ENCODE data around the gene SYTL1.
A peak's percentile ranks its signal among the peaks of the same experiment; 100 is the strongest.
"Not testable (repeated sequence)": the region's sequence is repeated elsewhere in the genome, so short reads cannot be mapped to it uniquely, and the experiment has no call there.

The SYTL1 gene

DNA sequence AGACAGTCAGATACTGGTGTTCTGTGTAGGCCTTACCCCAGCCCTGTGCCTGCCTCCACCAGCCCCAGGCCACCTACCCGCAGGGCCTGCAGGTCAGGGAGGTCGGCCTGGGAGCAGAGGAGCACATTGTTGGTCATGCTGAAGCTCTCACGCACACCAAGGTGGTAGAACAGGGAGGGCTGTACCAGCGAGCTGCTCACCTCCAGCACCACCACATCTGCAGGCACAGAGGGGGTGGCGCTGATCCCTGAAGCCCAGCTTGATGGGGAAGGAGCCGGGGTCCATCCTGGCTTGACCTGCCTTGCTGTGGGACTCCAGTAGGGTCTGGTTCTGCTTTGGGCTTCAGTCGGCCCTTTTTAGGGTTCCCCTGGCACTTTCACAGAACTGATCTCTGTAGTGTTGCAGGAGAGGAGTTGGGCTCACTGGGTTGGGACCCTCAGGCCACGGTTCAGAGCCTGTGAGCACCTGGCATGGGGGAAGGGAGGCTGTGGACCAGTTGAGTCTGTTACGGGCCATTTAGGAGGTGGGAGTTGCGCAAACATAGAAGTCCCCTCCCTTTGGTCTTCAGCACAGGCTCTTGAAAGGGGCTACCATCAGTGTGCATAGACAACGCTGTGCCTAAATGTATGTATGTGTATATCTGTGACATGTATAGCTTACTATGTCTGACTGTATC lies 23.0 kb downstream of the SYTL1 start:
- DNase-seq = no peak

DNA sequence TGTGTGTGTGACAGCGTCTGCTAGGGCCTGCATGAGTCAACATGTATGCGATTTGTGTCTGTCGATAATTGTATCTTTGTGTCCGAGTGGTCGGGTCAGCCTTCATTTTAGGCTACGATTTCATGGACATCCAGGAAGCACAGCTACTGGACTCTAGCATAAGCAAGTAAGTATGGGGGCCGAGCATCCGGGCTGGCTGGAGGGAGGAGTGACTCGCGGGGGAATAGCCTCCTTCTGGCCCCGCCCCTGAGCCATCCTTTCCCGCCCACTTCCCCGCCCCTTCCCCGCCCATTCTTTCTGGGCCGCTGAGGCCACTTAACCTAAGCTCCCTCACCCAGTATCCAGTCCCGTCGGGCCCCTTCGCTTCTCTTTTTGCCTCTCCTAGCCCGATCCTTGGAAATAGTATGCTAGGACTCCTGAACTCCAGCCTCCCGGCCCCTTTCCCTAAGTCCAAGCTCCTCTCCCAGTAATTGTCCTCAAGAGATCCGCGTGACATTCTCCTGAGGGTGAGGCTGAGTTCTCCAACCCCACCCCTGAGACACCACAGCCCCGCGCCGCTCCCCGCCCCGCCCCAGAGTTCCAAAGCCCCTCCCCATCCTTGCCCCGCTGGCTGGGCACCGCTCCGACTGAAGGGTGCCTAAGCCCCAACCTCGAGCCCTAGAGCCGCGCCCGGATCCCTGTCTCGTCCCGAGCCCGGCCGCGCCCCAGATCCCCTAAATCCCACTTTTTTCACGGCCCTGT lies 23.7 kb downstream of the SYTL1 start:
- DNase-seq = peak; percentile 79 to 84

DNA sequence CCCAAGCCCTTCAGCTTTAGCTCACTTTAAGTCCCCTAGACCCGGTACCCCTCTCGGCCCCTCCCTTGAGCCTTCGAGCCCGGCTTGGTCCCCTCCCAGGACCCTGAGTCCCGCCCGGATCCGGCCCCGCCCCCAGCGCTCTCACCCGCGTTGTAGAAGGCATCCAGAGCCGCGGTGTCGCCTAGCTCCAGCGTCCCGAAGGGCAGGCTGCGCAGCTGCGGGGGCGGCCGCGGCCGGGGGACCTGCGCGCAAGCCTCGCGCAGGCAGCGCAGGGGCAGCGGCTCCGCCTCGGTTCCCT lies 24.2 kb downstream of the SYTL1 start:
- peak; percentile 80 to 90 for DNase-seq

DNA sequence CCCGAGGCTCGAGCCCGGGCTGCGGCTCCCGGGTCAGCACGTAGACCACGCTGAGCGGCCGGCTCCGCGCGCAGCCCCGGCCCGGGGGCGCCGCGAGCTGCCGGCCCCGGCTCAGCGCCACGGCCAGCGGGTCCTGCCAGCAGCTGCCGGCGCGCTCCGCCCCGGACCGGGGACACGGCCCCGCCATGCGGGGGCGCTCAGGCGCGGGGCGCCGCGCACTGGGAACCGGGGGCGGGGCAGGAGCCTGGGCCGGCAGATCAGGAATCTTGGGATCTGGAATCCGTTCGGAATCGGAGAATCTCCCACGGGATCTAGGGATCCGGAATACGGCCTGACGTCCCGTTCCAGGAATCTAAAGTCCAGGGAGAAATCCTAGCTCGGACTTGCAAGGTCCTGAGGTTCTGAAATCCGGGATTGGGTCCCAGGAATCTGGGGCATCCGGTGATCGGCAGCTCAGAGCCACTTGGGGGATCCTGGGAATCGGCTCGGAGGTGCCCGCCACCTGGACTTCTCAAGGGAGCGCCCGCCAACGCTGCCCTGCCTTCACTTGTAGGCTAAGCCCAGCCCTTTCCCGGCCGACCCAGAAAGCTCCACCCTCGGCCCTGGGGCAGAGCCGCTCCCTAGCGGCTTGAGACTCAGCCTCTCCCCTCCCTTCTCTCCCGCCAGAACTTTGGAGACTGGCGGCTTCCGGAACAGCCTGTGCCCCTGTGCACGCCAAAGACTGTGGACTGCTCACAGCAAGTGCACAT lies 24.8 kb downstream of the SYTL1 start, which contains the start of gene MAP3K6:
MAP3K6 (minus strand) TSS at position 551 of the 749 bp plus-strand sequence; CDS start at position 187, 364 bp downstream.
- peak; percentile 42 to 75 for DNase-seq

- no peak for DNase-seq
Observed at GRCh38 chr1:27367160-27367650, 25.4 kb downstream of the SYTL1 start.

GRCh38 chr1:27368869-27369582 lies 27.2 kb downstream of the SYTL1 start:
- DNase-seq = no peak

- DNase-seq = no peak
Observed at GRCh38 chr1:27372022-27372807, 30.4 kb downstream of the SYTL1 start.

DNA sequence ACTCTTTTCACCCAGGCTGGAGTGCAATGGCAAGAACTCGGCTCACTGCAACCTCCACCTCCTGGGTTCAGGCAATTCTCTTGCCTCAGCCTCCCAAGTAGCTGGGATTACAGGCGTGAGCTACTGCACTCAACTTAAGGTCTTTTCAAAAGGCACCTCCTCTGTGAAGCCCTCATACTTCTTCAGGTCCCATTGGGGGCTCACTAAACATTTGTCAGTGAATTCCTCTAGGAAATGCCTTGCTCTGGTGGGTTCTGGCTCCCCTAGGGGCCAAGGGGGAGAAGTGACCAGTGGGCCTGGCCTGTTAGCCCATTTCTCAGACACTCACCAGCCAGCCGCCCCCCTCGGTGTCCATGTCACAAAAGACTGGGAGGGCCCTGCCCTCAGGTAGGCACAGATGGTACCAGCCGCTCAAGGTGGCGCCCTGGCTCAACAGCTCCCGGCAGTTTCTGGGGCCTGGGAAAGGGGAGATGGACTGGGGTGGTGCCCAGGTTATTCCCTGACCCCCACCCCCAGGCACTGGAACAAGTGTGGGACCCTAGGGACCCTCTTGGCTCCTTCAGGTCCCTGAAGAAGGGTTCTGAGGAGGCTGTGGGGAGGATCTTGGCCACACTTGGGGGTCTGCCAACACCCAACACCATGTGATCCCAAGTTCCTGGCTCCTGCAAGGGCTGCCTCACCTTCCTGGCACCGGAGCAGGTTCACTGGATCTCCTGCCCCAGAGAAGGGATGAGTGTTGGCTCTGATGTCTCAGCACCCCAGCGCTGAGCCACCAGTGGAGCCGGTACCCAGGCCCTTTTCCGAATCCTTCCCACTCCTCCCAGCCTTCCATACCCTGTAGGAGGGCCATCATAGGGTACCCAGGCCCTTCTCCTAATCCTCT lies 31.2 kb downstream of the SYTL1 start:
- no peak for DNase-seq

GRCh38 chr1:27374362-27375086 lies 32.7 kb downstream of the SYTL1 start, which contains the start of gene FCN3:
Gene FCN3 (minus strand): TSS chr1:27374824. CDS start chr1:27374818, 6 bp downstream.
- no peak for DNase-seq

DNA sequence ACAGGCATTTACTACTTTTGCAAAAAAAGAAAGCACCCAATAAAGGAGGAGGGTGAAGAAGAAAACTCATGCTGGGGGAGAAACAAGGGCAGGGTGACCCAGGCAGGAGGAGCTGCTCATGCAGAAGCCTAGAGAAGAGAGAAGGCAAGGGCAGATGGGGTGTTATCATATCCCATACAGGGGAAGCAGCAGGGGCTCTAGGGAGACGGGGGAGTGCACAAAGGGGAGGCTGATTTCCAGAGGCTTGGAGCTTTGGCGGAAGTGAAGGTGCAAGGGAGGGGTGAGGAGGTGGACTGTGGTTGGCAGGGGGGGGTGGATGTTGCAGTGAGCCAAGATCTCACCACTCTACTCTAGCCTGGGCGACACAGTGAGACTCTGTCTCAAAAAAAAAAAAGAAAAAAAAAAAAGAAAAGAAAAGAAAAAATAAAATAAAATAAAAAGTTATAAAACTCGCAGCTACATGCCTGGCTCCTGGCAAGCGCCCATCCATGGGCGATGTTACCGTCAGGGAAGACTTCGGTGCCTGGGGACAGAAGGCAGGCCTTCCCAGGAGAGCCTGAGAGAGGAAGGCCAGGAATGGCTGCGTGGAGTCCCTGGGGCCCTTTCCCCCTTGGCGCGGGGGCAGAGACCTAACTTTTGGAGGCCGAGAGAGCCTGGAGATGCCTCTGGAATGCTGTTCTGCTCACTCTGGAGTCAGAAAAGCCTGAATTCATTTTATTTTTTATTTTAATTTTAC lies 36.1 kb downstream of the SYTL1 start:
- DNase-seq = no peak

- DNase-seq = no peak
Observed at GRCh38 chr1:27379564-27380122, 37.8 kb downstream of the SYTL1 start.

DNA sequence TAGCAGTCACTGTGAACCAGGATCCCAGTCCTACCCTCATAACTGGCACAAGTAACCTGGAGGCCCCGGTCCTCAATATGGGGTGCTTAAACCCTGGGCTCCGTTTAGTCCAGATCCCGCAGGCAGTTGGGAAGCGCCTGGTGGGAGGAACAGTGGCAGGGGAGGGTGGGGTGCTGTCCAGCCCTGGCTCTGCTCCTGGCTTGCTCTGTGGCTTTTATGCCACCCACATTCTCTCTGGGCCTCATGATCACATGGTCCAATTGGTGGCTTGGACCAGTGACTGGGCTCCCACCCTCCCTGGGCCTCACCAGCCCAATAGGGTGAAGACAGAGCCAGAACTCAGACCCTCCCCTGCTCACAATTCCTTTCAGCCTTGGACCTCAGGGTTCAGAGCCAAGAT lies 38.4 kb downstream of the SYTL1 start:
- DNase-seq = no peak

DNA sequence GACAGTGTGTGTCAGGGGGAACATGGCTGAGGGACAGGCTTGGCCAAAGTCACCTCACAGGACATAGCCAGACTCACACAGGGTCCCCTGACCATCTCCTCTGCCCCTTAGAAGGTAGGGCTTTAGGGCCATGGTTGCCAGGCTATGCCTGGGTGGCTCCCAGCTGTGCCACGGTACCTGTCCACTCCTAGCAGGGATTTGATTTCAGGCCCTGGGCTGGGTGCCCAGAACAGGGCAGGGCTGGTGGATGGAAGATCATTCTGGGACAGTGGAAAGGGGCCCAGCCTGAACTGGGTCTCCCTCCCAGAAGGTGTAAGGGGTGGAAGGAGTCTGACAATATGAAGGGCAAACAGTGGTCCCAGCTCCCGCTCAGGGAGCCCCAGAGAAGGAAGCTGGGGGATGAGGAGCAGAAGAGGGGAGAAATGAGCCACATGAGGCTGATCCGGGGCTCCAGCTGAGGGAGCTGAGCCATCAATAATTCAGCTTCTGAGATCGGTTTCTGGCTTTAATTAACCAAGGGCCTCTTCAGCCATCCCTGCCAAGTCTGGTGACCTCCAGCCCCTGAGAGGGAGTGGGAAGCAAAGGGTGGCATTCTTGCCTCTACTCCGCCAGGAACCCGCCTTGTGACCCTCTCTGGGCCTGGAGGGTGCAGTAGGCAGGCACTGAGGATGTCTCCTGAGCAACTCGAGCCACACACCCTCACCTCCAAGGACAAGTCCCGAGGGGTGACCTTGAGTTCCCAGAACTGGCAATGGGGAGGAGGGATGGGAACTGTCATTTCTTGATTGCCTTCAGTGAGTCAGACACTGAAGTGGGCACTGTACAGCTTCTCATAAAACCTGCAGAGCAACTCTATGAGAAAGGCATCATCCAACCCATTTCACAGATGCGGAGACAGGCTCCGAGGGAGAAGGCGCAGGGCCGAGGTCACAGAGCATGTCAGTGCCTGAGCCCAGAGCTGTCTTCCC lies 39.2 kb downstream of the SYTL1 start:
- no peak for DNase-seq

DNA sequence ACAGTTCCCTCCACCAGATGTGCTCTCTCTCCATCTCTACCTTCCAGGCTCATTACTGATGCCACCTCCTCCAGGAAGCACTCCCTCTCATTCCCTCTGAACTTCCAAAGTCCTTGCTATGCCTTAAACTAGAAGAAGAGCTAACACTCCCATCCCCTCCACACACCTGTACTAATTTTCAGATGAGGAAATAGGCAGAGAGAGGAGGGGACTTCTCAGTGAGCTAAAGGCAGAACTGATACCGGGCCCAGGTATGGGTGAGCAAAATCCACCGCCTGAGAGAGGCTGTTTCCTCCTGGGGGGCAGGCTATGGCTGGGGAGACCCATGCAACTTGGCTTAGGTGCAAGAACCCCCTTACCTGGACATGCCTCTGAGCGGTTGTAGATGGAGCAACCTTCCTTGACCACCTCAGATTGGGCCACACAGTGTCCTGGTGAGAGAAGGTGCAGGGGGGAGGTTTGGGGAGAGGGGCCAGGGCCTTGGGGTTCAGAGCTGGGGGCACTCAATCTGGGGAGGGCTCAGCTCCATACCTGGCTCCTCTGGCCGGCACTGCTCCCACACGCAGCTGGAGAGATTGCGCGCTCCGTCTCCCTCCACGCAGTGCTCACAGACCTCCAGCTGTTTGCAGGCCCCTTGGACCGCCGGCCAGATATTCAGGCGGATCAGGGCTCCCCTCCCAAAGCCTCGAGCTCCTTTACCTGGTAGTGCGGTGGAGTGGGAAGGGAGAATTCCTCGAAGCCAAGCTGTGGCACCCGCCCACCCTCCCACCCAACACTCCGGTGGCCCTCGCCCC lies 40.3 kb downstream of the SYTL1 start:
- DNase-seq = no peak

GRCh38 chr1:27383039-27383605 lies 41.3 kb downstream of the SYTL1 start, which contains the start of gene CD164L2:
Gene CD164L2 (minus strand): TSS chr1:27383333. CDS start chr1:27383239, 94 bp downstream.
- peak; percentile 60 to 61 for DNase-seq

- no peak for DNase-seq
Observed at GRCh38 chr1:27383661-27384060, 41.8 kb downstream of the SYTL1 start.

- DNase-seq = not testable (repeated sequence)
Observed at GRCh38 chr1:27384797-27385196, 43.0 kb downstream of the SYTL1 start.

Data from stimulated activated CD4-positive, alpha-beta T cell treated with anti-CD3 and anti-CD28 coated beads, Interleukin-2, amount 100 ng/mL, for 24 hours (primary cell).